DOHH2 (cell line): ENCODE measurements around the gene WWC1.

Experiments used
- CTCF ChIP-seq: fragments of 200-600 bp; sonication (generic); IDR thresholded peaks from one replicate; pipeline ENCODE4 v1.5.1; 2014; ENCODE audit warnings: antibody characterized with exemption, mild to moderate bottlenecking, low read depth, low read length; ENCODE audit not compliant: poor library complexity, severe bottlenecking
- EZH2phosphoT487 ChIP-seq: fragments of 200-600 bp; sonication (generic); IDR thresholded peaks from 2 replicates; pipeline ENCODE4 v1.6.1; 2017; ENCODE audit warnings: borderline replicate concordance, mild to moderate bottlenecking, antibody characterized with exemption, low read length, moderate library complexity, mixed read lengths

- no peak for TF ChIP-seq CTCF
- TF ChIP-seq EZH2phosphoT487: no peak
Observed at GRCh38 chr5:168327994-168328393, 36.5 kb downstream of the WWC1 start.
